Endothelial cell of umbilical vein (primary cell): Measurements from ENCODE around the gene ARG2.

ENCODE experiments used
- EZH2 ChIP-seq: IDR thresholded peaks from 2 replicates; pipeline ENCODE4 v1.6.1; 2012; ENCODE audit warnings: borderline replicate concordance, low read depth, mild to moderate bottlenecking, moderate library complexity, low read length, inconsistent platforms; ENCODE audit not compliant: severe bottlenecking
- MYC ChIP-seq: IDR thresholded peaks from one replicate; pipeline ENCODE4 v1.6.1; 2011; ENCODE audit warnings: mild to moderate bottlenecking, low read depth, low read length
- POLR2A ChIP-seq: IDR thresholded peaks from 2 replicates; pipeline ENCODE4 v1.6.1; 2012; ENCODE audit warnings: low read depth, mild to moderate bottlenecking, control low read depth, low read length
- POLR2AphosphoS5 ChIP-seq: IDR thresholded peaks from 2 replicates; pipeline ENCODE4 v1.6.1; 2012; ENCODE audit warnings: low read depth, mild to moderate bottlenecking, control low read depth, low read length, moderate library complexity; ENCODE audit not compliant: insufficient read depth
- TF ChIP-seq, protein P1 (sequence below), 2 donors: IDR thresholded peaks; 1 replicate in 1 of 2; 2 replicates in 1 of 2; pipeline ENCODE4 v1.5.1; 2011; ENCODE audit warnings: low read length in 2 of 2, mild to moderate bottlenecking in 2 of 2, moderate library complexity in 2 of 2, control low read depth in 1 of 2, inconsistent platforms in 1 of 2, low read depth in 1 of 2; ENCODE audit not compliant: insufficient read depth in 1 of 2; ENCODE audit errors: extremely low read depth in 1 of 2
- TF ChIP-seq, protein P2 (sequence below): IDR thresholded peaks from 2 replicates; pipeline ENCODE4 v1.6.1; 2011; ENCODE audit not compliant: insufficient read depth, insufficient read length

DNA sequence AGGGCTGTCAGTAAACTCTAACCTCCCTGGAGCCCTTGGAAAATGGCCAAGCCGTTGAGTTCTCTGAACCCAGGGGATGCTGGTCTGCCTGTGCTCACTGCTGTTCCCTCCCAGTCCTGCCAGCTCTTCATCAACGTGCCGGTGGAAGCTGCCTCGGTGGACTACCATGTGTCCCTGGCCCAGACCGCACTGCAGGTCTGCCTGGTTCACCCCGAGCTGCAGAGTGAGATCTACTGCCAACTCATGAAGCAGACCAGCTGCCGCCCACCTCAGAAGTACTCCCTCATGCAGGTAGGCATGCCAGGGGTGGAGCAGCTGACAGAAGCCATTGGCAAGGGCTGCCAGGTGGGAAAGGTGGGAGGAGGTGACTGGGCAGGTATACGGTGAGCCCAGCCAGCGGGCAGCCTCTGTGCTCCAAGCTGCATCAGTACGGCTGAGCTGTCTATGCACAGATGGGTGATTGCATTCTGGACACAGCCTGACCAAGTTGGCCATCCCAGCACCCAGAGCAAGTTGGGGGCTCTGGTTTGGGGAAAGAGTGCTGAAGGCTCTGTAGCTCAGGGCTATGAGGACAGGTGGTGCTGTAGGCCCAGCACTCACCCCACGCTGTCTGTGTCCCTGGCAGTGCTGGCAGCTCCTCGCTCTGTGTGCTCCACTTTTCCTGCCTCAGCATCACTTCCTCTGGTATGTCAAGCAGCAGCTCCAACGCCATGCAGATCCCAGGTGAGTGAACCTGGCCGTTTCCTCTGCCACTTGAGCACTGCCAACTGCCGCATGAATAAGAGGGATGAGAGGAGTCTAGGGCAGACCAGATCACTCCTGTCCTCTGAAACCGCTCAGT, 41.6 kb upstream of the ARG2 start:
- TF ChIP-seq, protein P1, sequence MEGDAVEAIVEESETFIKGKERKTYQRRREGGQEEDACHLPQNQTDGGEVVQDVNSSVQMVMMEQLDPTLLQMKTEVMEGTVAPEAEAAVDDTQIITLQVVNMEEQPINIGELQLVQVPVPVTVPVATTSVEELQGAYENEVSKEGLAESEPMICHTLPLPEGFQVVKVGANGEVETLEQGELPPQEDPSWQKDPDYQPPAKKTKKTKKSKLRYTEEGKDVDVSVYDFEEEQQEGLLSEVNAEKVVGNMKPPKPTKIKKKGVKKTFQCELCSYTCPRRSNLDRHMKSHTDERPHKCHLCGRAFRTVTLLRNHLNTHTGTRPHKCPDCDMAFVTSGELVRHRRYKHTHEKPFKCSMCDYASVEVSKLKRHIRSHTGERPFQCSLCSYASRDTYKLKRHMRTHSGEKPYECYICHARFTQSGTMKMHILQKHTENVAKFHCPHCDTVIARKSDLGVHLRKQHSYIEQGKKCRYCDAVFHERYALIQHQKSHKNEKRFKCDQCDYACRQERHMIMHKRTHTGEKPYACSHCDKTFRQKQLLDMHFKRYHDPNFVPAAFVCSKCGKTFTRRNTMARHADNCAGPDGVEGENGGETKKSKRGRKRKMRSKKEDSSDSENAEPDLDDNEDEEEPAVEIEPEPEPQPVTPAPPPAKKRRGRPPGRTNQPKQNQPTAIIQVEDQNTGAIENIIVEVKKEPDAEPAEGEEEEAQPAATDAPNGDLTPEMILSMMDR (IDR thresholded peaks at IDR 0.05; ENCODE audit: extremely low read depth in 1 of 2, insufficient read depth in 1 of 2, low read depth in 1 of 2, low read length in 2 of 2) = no peak
- no peak for TF ChIP-seq MYC
- TF ChIP-seq EZH2 = no peak
- TF ChIP-seq POLR2AphosphoS5 = no peak
- TF ChIP-seq, protein P2, sequence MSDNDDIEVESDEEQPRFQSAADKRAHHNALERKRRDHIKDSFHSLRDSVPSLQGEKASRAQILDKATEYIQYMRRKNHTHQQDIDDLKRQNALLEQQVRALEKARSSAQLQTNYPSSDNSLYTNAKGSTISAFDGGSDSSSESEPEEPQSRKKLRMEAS = no peak
- TF ChIP-seq POLR2A = no peak
